Endothelial cell of umbilical vein (primary cell): Measurements from ENCODE around the gene NLGN1. TPM values are rescaled to one million over a fixed set of nuclear protein-coding genes. Genes with fewer than 3 reads are reported as not detected.
"Not testable (repeated sequence)": the region's sequence is repeated elsewhere in the genome, so short reads cannot be mapped to it uniquely, and the experiment has no call there.

Experiments used
- BruUV-seq: library from RNA; stranded (reverse); fragments of 400-500 nt; replicated peaks from 2 replicates; lab custom pipeline; 2021; lab: Mats Ljungman, UMichigan
- CTCF ChIA-PET: fragments of 300-600, 350-600 bp; sonication (Branson Sonifier 250); formaldehyde crosslinking; loops from one replicate; lab custom pipeline; 2021; ENCODE audit warnings: antibody characterized with exemption, inconsistent platforms; lab: Charles Lee
- POLR2A ChIA-PET: fragments of 300-600, 350-600 bp; sonication (Branson Sonifier 250); formaldehyde crosslinking; loops from one replicate; lab custom pipeline; 2021; ENCODE audit warnings: antibody characterized with exemption, inconsistent platforms; lab: Charles Lee
- DNase-seq: peaks from one replicate; pipeline ENCODE4 v3.0.0-alpha.2; 2011; ENCODE audit warnings: low read depth, low spot score
- FAIRE-seq: peaks from 2 replicates; lab custom pipeline; 2011; peaks lifted over from hg19 to GRCh38; lab: Jason Lieb, UNC
- H2AFZ ChIP-seq: 2 replicates; pipeline ENCODE4 v1.6.0; 2012; ENCODE audit warnings: low read depth, low read length, control low read depth, inconsistent platforms
- H3K27ac ChIP-seq: 2 replicates; pipeline ENCODE4 v1.5.1; 2011; ENCODE audit warnings: low read depth, mild to moderate bottlenecking, control low read depth, low read length, moderate library complexity; ENCODE audit not compliant: insufficient read depth
- H3K27me3 ChIP-seq, 2 experiments: 2 replicates each; pipeline versions ENCODE4 v1.6.0 to v1.6.1; 2011; ENCODE audit warnings: low read length in 2 of 2, mixed read lengths in 1 of 2; ENCODE audit not compliant: control insufficient read depth in 2 of 2, insufficient read depth in 2 of 2
- H3K36me3 ChIP-seq, 2 experiments: 2 replicates in 1 of 2; 3 replicates in 1 of 2; pipeline ENCODE4 v1.5.1; 2011; ENCODE audit warnings: low read length in 2 of 2, mild to moderate bottlenecking in 1 of 2, moderate library complexity in 1 of 2; ENCODE audit not compliant: control insufficient read depth in 2 of 2, insufficient read depth in 2 of 2; ENCODE audit errors: extremely low read depth in 1 of 2
- H3K4me1 ChIP-seq: 3 replicates; pipeline ENCODE4 v1.5.1; 2011; ENCODE audit warnings: mild to moderate bottlenecking, low read length; ENCODE audit not compliant: control insufficient read depth, insufficient read depth; ENCODE audit errors: extremely low read depth
- H3K4me2 ChIP-seq: 2 replicates; pipeline ENCODE4 v1.6.1; 2011; ENCODE audit warnings: low read length, control low read depth, mixed read lengths; ENCODE audit not compliant: insufficient read depth
- H3K4me3 ChIP-seq, 3 experiments: fragments of 200-600 bp in 1 of 3; sonication (generic), shearing (Covaris generic) in 1 of 3; replicated peaks in 1 of 3; 2 replicates each; pipeline ENCODE4 v1.5.1; 2011 to 2016; ENCODE audit warnings: control low read depth in 3 of 3, low read length in 3 of 3, mild to moderate bottlenecking in 2 of 3, inconsistent platforms in 1 of 3, low read depth in 1 of 3, moderate library complexity in 1 of 3; ENCODE audit not compliant: insufficient read depth in 1 of 3
- H3K79me2 ChIP-seq: 2 replicates; pipeline ENCODE4 v1.6.0; 2012; ENCODE audit warnings: low read length, inconsistent platforms; ENCODE audit not compliant: control insufficient read depth, insufficient read depth
- H3K9ac ChIP-seq: replicated peaks from 2 replicates; pipeline ENCODE3; 2011; ENCODE audit warnings: low read length, control low read depth; ENCODE audit not compliant: insufficient read depth; ENCODE audit errors: extremely low read depth
- H3K9me1 ChIP-seq: replicated peaks from 3 replicates; pipeline ENCODE4 v1.6.0; 2011; ENCODE audit warnings: mild to moderate bottlenecking, low read length; ENCODE audit not compliant: control insufficient read depth, insufficient read depth; ENCODE audit errors: extremely low read depth
- H3K9me3 ChIP-seq: replicated peaks from 2 replicates; pipeline ENCODE4 v1.5.1; 2012; ENCODE audit warnings: low read length, inconsistent platforms; ENCODE audit not compliant: control insufficient read depth, insufficient read depth
- H4K20me1 ChIP-seq: replicated peaks from 2 replicates; pipeline ENCODE3; 2011; ENCODE audit warnings: mild to moderate bottlenecking, low read length; ENCODE audit not compliant: control insufficient read depth, insufficient read depth; ENCODE audit errors: extremely low read depth
- CTCF ChIP-seq, 2 donors: IDR thresholded peaks; 1 replicate in 1 of 2; 2 replicates in 1 of 2; pipeline ENCODE4 v1.5.1; 2011; ENCODE audit warnings: low read length in 2 of 2, mild to moderate bottlenecking in 2 of 2, moderate library complexity in 2 of 2, control low read depth in 1 of 2, inconsistent platforms in 1 of 2, low read depth in 1 of 2; ENCODE audit not compliant: insufficient read depth in 1 of 2; ENCODE audit errors: extremely low read depth in 1 of 2
- EZH2 ChIP-seq: IDR thresholded peaks from 2 replicates; pipeline ENCODE4 v1.6.1; 2012; ENCODE audit warnings: borderline replicate concordance, low read depth, mild to moderate bottlenecking, moderate library complexity, low read length, inconsistent platforms; ENCODE audit not compliant: severe bottlenecking
- FOS ChIP-seq: IDR thresholded peaks from 2 replicates; pipeline ENCODE4 v1.6.1; 2011; ENCODE audit warnings: mild to moderate bottlenecking, low read length, moderate library complexity, borderline replicate concordance; ENCODE audit not compliant: insufficient read depth
- GATA2 ChIP-seq: IDR thresholded peaks from 2 replicates; pipeline ENCODE4 v1.7.0; 2011; ENCODE audit warnings: low read depth, mild to moderate bottlenecking, moderate library complexity, mixed read lengths, low read length; ENCODE audit not compliant: insufficient read length, insufficient read depth
- JUN ChIP-seq: IDR thresholded peaks from 2 replicates; pipeline ENCODE4 v1.6.1; 2011; ENCODE audit warnings: borderline replicate concordance, low read depth; ENCODE audit not compliant: insufficient read length, insufficient read depth
- MYC ChIP-seq: IDR thresholded peaks from one replicate; pipeline ENCODE4 v1.6.1; 2011; ENCODE audit warnings: mild to moderate bottlenecking, low read depth, low read length
- POLR2A ChIP-seq: IDR thresholded peaks from 2 replicates; pipeline ENCODE4 v1.6.1; 2012; ENCODE audit warnings: low read depth, mild to moderate bottlenecking, control low read depth, low read length
- POLR2AphosphoS5 ChIP-seq: IDR thresholded peaks from 2 replicates; pipeline ENCODE4 v1.6.1; 2012; ENCODE audit warnings: low read depth, mild to moderate bottlenecking, control low read depth, low read length, moderate library complexity; ENCODE audit not compliant: insufficient read depth
- dilution Hi-C: fragments of 300-500 bp; cut with MboI; formaldehyde crosslinking; loops from one replicate; pipeline ENCODE4 v1.15.0; 2019; ENCODE audit warnings: low sequenced_read_pairs; ENCODE audit not compliant: extremely low pct_ligation_motif_present
- intact Hi-C: fragments of 100-400 bp; cut with micrococcal nuclease; formaldehyde crosslinking; loops from one replicate; pipeline ENCODE4 v1.10.0; 2022
- polyA plus RNA-seq, 4 experiments: library from polyadenylated mRNA; depleted of rRNA in 3 of 4; stranded (reverse) in 3 of 4; unstranded in 1 of 4; fragments of >200 nt; gene quantifications; 2 replicates each; pipeline versions ENCODE4 v1.2.1 to v1.2.3, GENCODE V29; 2011 to 2012; ENCODE audit warnings: missing spikeins in 1 of 4
- total RNA-seq: library from RNA; stranded (reverse); gene quantifications from 2 replicates; pipeline ENCODE4 v1.2.3, GENCODE V29; 2021
- TF ChIP-seq, protein P1 (sequence below): IDR thresholded peaks from 2 replicates; pipeline ENCODE4 v1.6.1; 2011; ENCODE audit not compliant: insufficient read depth, insufficient read length

Gene NLGN1
- total and polyA plus RNA-seq, 2 donors (not counting 3 experiments of a cell fraction or from before 2014, with no cell fraction given): 7.9 to 16.3 TPM

DNA sequence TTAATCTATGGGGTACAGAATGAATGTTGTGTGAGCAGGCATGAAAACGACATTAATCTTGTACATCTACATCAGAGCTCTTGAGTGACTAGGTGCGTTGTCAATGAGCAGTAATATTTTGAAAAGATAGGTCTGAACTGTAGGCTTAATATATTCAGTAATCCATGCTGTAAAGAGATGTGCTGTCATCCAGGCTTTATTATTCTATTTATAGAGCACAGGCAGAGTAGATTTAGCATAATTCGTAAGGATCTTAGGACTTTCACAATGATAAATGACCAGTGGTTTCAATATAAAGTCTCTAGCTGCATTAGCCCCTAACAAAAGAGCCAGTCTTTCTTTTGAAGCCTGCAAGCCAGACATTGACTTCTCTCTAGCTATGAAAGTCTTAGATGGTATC, 43.0 kb downstream of the NLGN1 start:
- intact Hi-C loops (no loop called here), dilution Hi-C loops (no loop called here)
- no peak overlapping the region for H3K9ac ChIP-seq
- H3K36me3 ChIP-seq: no peaks in the 10 kb centered on the region
- ChIA-PET CTCF (interaction anchor here (1.0 kb wide), 1 partner anchor 46 kb away, joined by 3 read pairs; no protein-coding TSS in a partner anchor), POLR2A (no interaction called here)
- H2AFZ ChIP-seq: no peak overlapping the region
- FAIRE-seq (no peak), DNase-seq (no peak)
- H3K4me1 ChIP-seq: no peaks in the 10 kb centered on the region
- no peaks in the 10 kb centered on the region for H3K27me3 ChIP-seq
- no peaks in the 10 kb centered on the region for H4K20me1 ChIP-seq
- H3K4me3 ChIP-seq: no peak overlapping the region
- H3K79me2 ChIP-seq: no peaks in the 10 kb centered on the region
- no peaks in the 10 kb centered on the region for H3K9me1 ChIP-seq
- no TSS peak for BruUV-seq
- no peaks in the 10 kb centered on the region for H3K9me3 ChIP-seq
- no peak overlapping the region for H3K4me2 ChIP-seq
- TF ChIP-seq FOS (no peak), MYC (no peak), EZH2 (no peak), GATA2 (no peak), POLR2AphosphoS5 (no peak), JUN (no peak), POLR2A (no peak), CTCF (IDR thresholded peaks at IDR 0.05; ENCODE audit: extremely low read depth in 1 of 2, insufficient read depth in 1 of 2, low read depth in 1 of 2, low read length in 2 of 2) (no peak)
- TF ChIP-seq, protein P1, sequence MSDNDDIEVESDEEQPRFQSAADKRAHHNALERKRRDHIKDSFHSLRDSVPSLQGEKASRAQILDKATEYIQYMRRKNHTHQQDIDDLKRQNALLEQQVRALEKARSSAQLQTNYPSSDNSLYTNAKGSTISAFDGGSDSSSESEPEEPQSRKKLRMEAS: no peak
- no peak overlapping the region for H3K27ac ChIP-seq

DNA sequence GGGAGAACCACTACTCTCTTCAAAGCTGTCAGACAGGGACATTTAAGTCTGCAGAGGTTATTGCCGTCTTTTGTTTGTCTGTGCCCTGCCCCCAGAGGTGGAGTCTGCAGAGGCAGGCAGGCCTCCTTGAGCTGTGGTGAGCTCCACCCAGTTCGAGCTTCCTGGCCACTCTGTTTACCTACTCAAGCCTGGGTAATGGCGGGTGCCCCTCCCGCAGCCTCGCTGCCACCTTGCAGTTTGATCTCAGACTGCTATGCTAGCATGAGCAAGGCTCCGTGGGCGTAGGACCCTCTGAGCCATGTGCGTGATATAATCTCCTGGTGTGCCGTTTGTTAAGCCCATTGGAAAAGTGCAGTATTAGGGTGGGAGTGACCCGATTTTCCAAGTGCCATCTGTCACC, 54.0 kb downstream of the NLGN1 start:
- H3K9me3 ChIP-seq, FAIRE-seq, H4K20me1 ChIP-seq, H3K4me3 ChIP-seq, CTCF ChIA-PET, H3K4me1 ChIP-seq, H3K27me3 ChIP-seq, H3K9ac ChIP-seq, H3K9me1 ChIP-seq, H2AFZ ChIP-seq, H3K4me2 ChIP-seq, intact Hi-C loops, H3K36me3 ChIP-seq, POLR2A ChIA-PET, dilution Hi-C loops, H3K79me2 ChIP-seq, H3K27ac ChIP-seq, DNase-seq, BruUV-seq: not testable (repeated sequence)
